Measurements from ENCODE around the gene MEIS2.

Gene MEIS2

DNA sequence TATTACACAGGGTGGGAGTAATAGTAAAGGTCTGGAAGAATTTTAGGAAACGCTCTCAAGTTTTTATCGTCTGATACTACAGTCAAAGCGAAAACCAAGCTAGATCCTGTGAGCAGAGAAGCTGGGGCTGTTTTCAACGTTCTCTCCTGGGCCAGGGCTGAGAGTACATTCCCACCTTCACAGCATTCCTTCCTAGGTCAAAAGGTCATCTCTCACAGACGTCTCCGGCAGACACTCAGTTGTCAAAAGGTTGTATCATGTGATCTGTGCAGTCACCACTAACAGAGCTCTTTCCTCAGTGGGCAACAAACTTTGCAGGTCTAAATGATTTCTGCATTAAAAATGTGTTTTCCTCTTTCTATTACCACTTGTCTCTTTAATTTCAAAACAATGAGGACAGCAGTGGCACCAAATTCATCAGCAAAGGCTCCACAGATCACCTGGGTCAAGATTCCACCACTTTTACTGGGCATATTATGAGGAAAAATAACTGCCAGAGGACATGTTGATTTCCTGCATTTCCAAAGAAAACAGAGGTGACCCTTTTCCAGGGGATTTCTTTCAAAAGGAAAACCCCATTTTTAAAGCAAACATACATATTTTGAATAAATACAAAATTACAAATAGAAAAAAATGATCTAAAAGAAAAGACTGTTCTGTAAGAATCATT, 41.9 kb downstream of the MEIS2 start:
- TF ChIP-seq NFIC (IDR thresholded peaks at IDR 0.05) (no peak), YY1 (IDR thresholded peaks at IDR 0.05; ENCODE audit: low read depth) (no peak), EP300 (IDR thresholded peaks at IDR 0.05; ENCODE audit: borderline replicate concordance) (no peak), CEBPB (IDR thresholded peaks at IDR 0.05) (no peak), RAD21 (IDR thresholded peaks at IDR 0.05; ENCODE audit: low read depth) (no peak), TCF12 (IDR thresholded peaks at IDR 0.05; ENCODE audit: low read depth) (no peak), TEAD4 (IDR thresholded peaks at IDR 0.05) (no peak), FOXM1 (IDR thresholded peaks at IDR 0.05; ENCODE audit: borderline replicate concordance, low read depth) (no peak), TAF1 (IDR thresholded peaks at IDR 0.05; ENCODE audit: low read depth) (no peak), CREB1 (IDR thresholded peaks at IDR 0.05; ENCODE audit: low read depth) (no peak), EGR1 (IDR thresholded peaks at IDR 0.05) (no peak), ZBTB7A (IDR thresholded peaks at IDR 0.05; ENCODE audit: low read depth) (no peak)
- TF ChIP-seq, protein P1, sequence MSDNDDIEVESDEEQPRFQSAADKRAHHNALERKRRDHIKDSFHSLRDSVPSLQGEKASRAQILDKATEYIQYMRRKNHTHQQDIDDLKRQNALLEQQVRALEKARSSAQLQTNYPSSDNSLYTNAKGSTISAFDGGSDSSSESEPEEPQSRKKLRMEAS (IDR thresholded peaks at IDR 0.05), result no peak
- TF ChIP-seq, protein P2, sequence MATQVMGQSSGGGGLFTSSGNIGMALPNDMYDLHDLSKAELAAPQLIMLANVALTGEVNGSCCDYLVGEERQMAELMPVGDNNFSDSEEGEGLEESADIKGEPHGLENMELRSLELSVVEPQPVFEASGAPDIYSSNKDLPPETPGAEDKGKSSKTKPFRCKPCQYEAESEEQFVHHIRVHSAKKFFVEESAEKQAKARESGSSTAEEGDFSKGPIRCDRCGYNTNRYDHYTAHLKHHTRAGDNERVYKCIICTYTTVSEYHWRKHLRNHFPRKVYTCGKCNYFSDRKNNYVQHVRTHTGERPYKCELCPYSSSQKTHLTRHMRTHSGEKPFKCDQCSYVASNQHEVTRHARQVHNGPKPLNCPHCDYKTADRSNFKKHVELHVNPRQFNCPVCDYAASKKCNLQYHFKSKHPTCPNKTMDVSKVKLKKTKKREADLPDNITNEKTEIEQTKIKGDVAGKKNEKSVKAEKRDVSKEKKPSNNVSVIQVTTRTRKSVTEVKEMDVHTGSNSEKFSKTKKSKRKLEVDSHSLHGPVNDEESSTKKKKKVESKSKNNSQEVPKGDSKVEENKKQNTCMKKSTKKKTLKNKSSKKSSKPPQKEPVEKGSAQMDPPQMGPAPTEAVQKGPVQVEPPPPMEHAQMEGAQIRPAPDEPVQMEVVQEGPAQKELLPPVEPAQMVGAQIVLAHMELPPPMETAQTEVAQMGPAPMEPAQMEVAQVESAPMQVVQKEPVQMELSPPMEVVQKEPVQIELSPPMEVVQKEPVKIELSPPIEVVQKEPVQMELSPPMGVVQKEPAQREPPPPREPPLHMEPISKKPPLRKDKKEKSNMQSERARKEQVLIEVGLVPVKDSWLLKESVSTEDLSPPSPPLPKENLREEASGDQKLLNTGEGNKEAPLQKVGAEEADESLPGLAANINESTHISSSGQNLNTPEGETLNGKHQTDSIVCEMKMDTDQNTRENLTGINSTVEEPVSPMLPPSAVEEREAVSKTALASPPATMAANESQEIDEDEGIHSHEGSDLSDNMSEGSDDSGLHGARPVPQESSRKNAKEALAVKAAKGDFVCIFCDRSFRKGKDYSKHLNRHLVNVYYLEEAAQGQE (IDR thresholded peaks at IDR 0.05; ENCODE audit: low read depth), result no peak
- TF ChIP-seq, protein P3, sequence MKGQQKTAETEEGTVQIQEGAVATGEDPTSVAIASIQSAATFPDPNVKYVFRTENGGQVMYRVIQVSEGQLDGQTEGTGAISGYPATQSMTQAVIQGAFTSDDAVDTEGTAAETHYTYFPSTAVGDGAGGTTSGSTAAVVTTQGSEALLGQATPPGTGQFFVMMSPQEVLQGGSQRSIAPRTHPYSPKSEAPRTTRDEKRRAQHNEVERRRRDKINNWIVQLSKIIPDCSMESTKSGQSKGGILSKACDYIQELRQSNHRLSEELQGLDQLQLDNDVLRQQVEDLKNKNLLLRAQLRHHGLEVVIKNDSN (IDR thresholded peaks at IDR 0.05), result no peak

DNA sequence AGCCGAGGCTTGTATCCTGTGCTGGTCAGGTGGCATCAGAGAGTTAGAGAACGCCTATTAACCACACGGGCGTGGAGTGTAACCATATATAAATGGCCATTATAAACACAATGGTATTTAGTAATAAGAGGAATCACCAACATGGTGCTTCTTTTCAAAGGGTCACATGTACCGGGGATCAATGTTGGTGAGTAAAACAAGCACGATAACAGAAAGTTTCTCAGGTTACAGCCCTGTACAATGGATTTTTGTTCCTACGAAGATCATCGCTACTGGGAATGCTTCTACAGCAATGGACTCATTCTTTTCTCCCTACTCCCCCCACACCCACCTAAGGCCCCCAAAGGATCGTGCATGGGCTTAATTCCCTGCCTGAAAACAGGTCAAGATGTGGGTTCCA, 42.5 kb downstream of the MEIS2 start:
- TF ChIP-seq EP300 (IDR thresholded peaks at IDR 0.05; ENCODE audit: borderline replicate concordance), result no peak
- no peak for TF ChIP-seq TCF12 (IDR thresholded peaks at IDR 0.05; ENCODE audit: low read depth)
- TF ChIP-seq TEAD4 (IDR thresholded peaks at IDR 0.05), result no peak
- TF ChIP-seq NFIC (IDR thresholded peaks at IDR 0.05), result no peak
- TF ChIP-seq RAD21 (IDR thresholded peaks at IDR 0.05; ENCODE audit: low read depth), result no peak
- TF ChIP-seq, protein P1 (IDR thresholded peaks at IDR 0.05), result no peak
- no peak for TF ChIP-seq ZBTB7A (IDR thresholded peaks at IDR 0.05; ENCODE audit: low read depth)
- no peak for TF ChIP-seq CREB1 (IDR thresholded peaks at IDR 0.05; ENCODE audit: low read depth)
- TF ChIP-seq, protein P2 (IDR thresholded peaks at IDR 0.05; ENCODE audit: low read depth), result no peak
- no peak for TF ChIP-seq CEBPB (IDR thresholded peaks at IDR 0.05)
- TF ChIP-seq EGR1 (IDR thresholded peaks at IDR 0.05), result no peak
- no peak for TF ChIP-seq FOXM1 (IDR thresholded peaks at IDR 0.05; ENCODE audit: borderline replicate concordance, low read depth)
- TF ChIP-seq, protein P3 (IDR thresholded peaks at IDR 0.05), result no peak

DNA sequence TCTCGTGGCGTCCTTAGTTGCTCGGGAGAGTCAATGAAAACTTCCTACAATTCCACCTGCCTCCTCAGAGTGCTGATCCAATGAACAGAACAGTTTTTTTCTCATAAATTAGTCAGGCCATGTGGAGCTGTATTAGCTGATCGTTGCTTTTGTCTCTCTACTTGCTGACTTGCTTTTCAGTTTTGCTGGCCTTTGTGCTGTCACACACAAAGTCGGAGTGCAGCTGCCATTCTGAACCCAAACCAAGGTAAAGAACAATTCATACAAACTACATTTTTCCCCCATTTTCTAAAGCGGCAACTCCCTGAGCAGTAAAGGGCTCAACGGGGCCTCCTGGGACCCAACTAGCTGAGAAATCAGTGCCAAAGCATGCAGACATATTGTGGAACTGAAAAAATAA, 43.1 kb downstream of the MEIS2 start:
- TF ChIP-seq CREB1 (IDR thresholded peaks at IDR 0.05; ENCODE audit: low read depth), result no peak
- TF ChIP-seq, protein P1 (IDR thresholded peaks at IDR 0.05), result no peak
- no peak for TF ChIP-seq TEAD4 (IDR thresholded peaks at IDR 0.05)
- no peak for TF ChIP-seq TAF1 (IDR thresholded peaks at IDR 0.05; ENCODE audit: low read depth)
- TF ChIP-seq ZBTB7A (IDR thresholded peaks at IDR 0.05; ENCODE audit: low read depth), result no peak
- TF ChIP-seq, protein P2 (IDR thresholded peaks at IDR 0.05; ENCODE audit: low read depth), result no peak
- TF ChIP-seq CEBPB (IDR thresholded peaks at IDR 0.05), result no peak
- TF ChIP-seq, protein P3 (IDR thresholded peaks at IDR 0.05), result no peak
- no peak for TF ChIP-seq NFIC (IDR thresholded peaks at IDR 0.05)
- TF ChIP-seq EGR1 (IDR thresholded peaks at IDR 0.05), result no peak
- TF ChIP-seq FOXM1 (IDR thresholded peaks at IDR 0.05; ENCODE audit: borderline replicate concordance, low read depth), result no peak
- no peak for TF ChIP-seq EP300 (IDR thresholded peaks at IDR 0.05; ENCODE audit: borderline replicate concordance)
- TF ChIP-seq RAD21 (IDR thresholded peaks at IDR 0.05; ENCODE audit: low read depth), result no peak
- no peak for TF ChIP-seq TCF12 (IDR thresholded peaks at IDR 0.05; ENCODE audit: low read depth)
- no peak for TF ChIP-seq YY1 (IDR thresholded peaks at IDR 0.05; ENCODE audit: low read depth)

Measured in Ishikawa (cell line).